ENCODE data around the gene MOCS3. TPM values are rescaled to one million over a fixed set of nuclear protein-coding genes. Genes with fewer than 3 reads are reported as not detected.

Gene MOCS3
- total and polyA plus RNA-seq, 2 of the 13 experiments (the other 11 are each of a cell fraction or from before 2014, with no cell fraction given) = 3.7 to 8.4 TPM

DNA sequence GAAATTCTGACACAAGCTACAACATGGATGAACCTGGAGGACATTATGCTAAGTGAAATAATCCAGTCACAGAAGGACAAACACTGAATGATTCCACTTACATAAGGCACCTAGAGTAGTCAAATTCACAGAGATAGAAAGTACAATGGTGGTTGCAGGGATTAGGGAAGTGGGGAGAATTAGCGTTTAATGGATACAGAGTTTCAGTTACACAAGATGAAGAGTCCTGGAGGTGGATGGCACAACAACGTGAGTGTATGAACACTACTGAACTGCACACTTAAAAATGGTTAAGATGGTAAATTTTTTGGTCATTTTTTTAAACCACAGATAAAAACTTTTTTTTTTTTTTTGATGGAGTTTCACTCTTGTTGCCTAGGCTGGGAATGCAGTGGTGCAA lies 24.7 kb downstream of the MOCS3 start:
- H3K4me2 ChIP-seq (ENCODE audit: low read depth, low read length) = no peak overlapping the region
- H3K27me3 ChIP-seq (ENCODE audit: control insufficient read depth in 1 of 2, insufficient read depth in 2 of 2, low read length in 2 of 2) = peaks cover 6 to 26% of the 10 kb centered on the region in 2 experiments; a peak in 4 of 5 replicates
- ChIA-PET POLR2A (no interaction called here), CTCF (ENCODE audit: low intra/inter-chr PET ratio, low total read pairs) (interaction anchor here (3.3 kb wide), 1 partner anchor 323 kb away, joined by 18 read pairs; no protein-coding TSS in a partner anchor)
- H3K4me1 ChIP-seq (ENCODE audit: insufficient read depth, low read length) = peaks cover 38% of the 10 kb centered on the region
- H2AFZ ChIP-seq (ENCODE audit: low read length) = no peak overlapping the region
- H3K36me3 ChIP-seq (replicated peaks in 1 of 2; ENCODE audit: control insufficient read depth in 1 of 2, insufficient read depth in 2 of 2, low read length in 2 of 2) = no peaks in the 10 kb centered on the region
- in situ Hi-C loops (cut with HindIII; ENCODE audit: extremely low pct_ligation_motif_present, low pct_unique_long_range_greater_than_20kb) = loop anchor here (25.0 kb wide), 2 partner anchors 604 to 1104 kb away; no protein-coding TSS in a partner anchor
- intact Hi-C loops (cut with micrococcal nuclease; ENCODE audit: unreplicated experiment) = loop anchor here (5.0 to 10.0 kb wide), 4 partner anchors 191 to 641 kb away; partner anchors contain the start of gene NFATC2
- no peak for TF ChIP-seq GTF3A (CRISPR knock-in tag; conservative IDR thresholded peaks at IDR 0.05)
- no peak for TF ChIP-seq KDM3A (CRISPR knock-in tag; IDR thresholded peaks at IDR 0.05; ENCODE audit: low read depth)
- TF ChIP-seq SETDB1 (CRISPR knock-in tag; IDR thresholded peaks at IDR 0.05; ENCODE audit: borderline replicate concordance) = no peak
- no peak for TF ChIP-seq ZNF790 (CRISPR knock-in tag; IDR thresholded peaks at IDR 0.05; ENCODE audit: borderline replicate concordance)
- TF ChIP-seq MED13 (CRISPR knock-in tag; IDR thresholded peaks at IDR 0.05) = no peak
- TF ChIP-seq ZNF263 (CRISPR knock-in tag; IDR thresholded peaks at IDR 0.05) = no peak
- no peak for TF ChIP-seq PAWR (CRISPR knock-in tag; IDR thresholded peaks at IDR 0.05; ENCODE audit: borderline replicate concordance)
- TF ChIP-seq RCOR2 (CRISPR knock-in tag; IDR thresholded peaks at IDR 0.05) = no peak
- H3K27ac ChIP-seq (ENCODE audit: extremely low read length, insufficient read depth, low read length) = no peak overlapping the region
- WGBS (ENCODE audit: low lambda C conversion rate) = 11% methylated on average over 2 of the region's 2 CpGs
- no peaks in the 10 kb centered on the region for H3K9me3 ChIP-seq (ENCODE audit: low read length)
- H3K9ac ChIP-seq (ENCODE audit: insufficient read depth, low read depth, low read length) = no peak overlapping the region
- DNase-seq (ENCODE audit: low spot score) (no peak), FAIRE-seq (no peak), ATAC-seq (no peak)
- BruUV-seq (replicated peaks) = no TSS peak
- H3K4me3 ChIP-seq (replicated peaks in 1 of 3; ENCODE audit: insufficient read depth in 1 of 3, low read depth in 2 of 3, low read length in 3 of 3) = no peak overlapping the region
- H3K79me2 ChIP-seq (ENCODE audit: insufficient read depth, low read length) = no peaks in the 10 kb centered on the region
- H4K20me1 ChIP-seq (ENCODE audit: insufficient read depth, low read length) = peaks cover 4% of the 10 kb centered on the region; the same call in 1 of the 2 replicates

Measured in HepG2 (cell line).